ENCODE measurements around the gene FBXO8. TPM values are rescaled to one million over a fixed set of nuclear protein-coding genes. Genes with fewer than 3 reads are reported as not detected.

FBXO8 gene
- polyA plus RNA-seq, 2 of the 4 experiments (the other 2 are of a cell fraction): 10.3 to 19.5 TPM

- FAIRE-seq (no peak), DNase-seq (ENCODE audit: low read depth in 1 of 2, low spot score in 1 of 2) (no peak), ATAC-seq (no peak)
- Histone ChIP-seq H3K4me3 (no peak overlapping the region), H3K27ac (no peak overlapping the region), H3K9me3 (no peaks in the 10 kb centered on the region), H3K4me1 (no peaks in the 10 kb centered on the region), H3K4me2 (no peak overlapping the region)
- no peak for TF ChIP-seq SREBF2 (IDR thresholded peaks at IDR 0.05)
- POLR2A ChIA-PET: no interaction called here
- 73% methylated on average over 3 of the region's 3 CpGs for WGBS (ENCODE audit: missing lambda C conversion rate)
- CTCF ChIA-PET: no interaction called here
Measured at GRCh38 chr4:174207367-174207766, 76.1 kb downstream of the FBXO8 start.

- DNase-seq (ENCODE audit: low read depth in 1 of 2, low spot score in 1 of 2) (no peak), ATAC-seq (no peak), FAIRE-seq (no peak)
- H3K4me2 ChIP-seq: no peak overlapping the region
- H3K4me1 ChIP-seq: no peaks in the 10 kb centered on the region
- no peaks in the 10 kb centered on the region for H3K9me3 ChIP-seq
- ChIA-PET POLR2A (no interaction called here), CTCF (no interaction called here)
- no peak overlapping the region for H3K27ac ChIP-seq
- 80% methylated on average over 9 of the region's 9 CpGs for WGBS (ENCODE audit: missing lambda C conversion rate)
- TF ChIP-seq REST (IDR thresholded peaks at IDR 0.05): no peak
- TF ChIP-seq NPAS2 (CRISPR knock-in tag; IDR thresholded peaks at IDR 0.05; ENCODE audit: borderline replicate concordance): no peak
- no peak for TF ChIP-seq MAFK (IDR thresholded peaks at IDR 0.05; ENCODE audit: partially characterized antibody)
- TF ChIP-seq HOXA7 (CRISPR knock-in tag; IDR thresholded peaks at IDR 0.05): no peak
- no peak for TF ChIP-seq PHF8 (IDR thresholded peaks at IDR 0.05; ENCODE audit: borderline replicate concordance, low read depth)
- no peak for TF ChIP-seq RNF2 (IDR thresholded peaks at IDR 0.05; ENCODE audit: borderline replicate concordance, low read depth)
- TF ChIP-seq CTCF (IDR thresholded peaks at IDR 0.05): no peak
- TF ChIP-seq HOXB13 (CRISPR knock-in tag; IDR thresholded peaks at IDR 0.05; ENCODE audit: low read depth): no peak
- TF ChIP-seq JUNB (IDR thresholded peaks at IDR 0.05): no peak
- no peak for TF ChIP-seq FOSB (CRISPR knock-in tag; IDR thresholded peaks at IDR 0.05)
- TF ChIP-seq RARB (CRISPR knock-in tag; IDR thresholded peaks at IDR 0.05): no peak
- no peak for TF ChIP-seq EHF (CRISPR knock-in tag; IDR thresholded peaks at IDR 0.05)
- no peak overlapping the region for H3K4me3 ChIP-seq
Measured at GRCh38 chr4:174204164-174204831, 79.2 kb downstream of the FBXO8 start.

GRCh38 chr4:174201871-174202270, 81.6 kb downstream of the FBXO8 start:
- H3K9me3 ChIP-seq: no peaks in the 10 kb centered on the region
- no peak for DNase-seq (ENCODE audit: low read depth in 1 of 2, low spot score in 1 of 2)
- no peak for FAIRE-seq
- no peak overlapping the region for H3K4me3 ChIP-seq
- no peak overlapping the region for H3K27ac ChIP-seq
- no peak for ATAC-seq
- H3K4me1 ChIP-seq: 0 out of 3 replicates have a peak, but pooled peaks cover 3% of the 10 kb centered on the region
- CTCF ChIA-PET: no interaction called here
- 51% methylated on average over 2 of the region's 2 CpGs for WGBS (ENCODE audit: missing lambda C conversion rate)
- POLR2A ChIA-PET: no interaction called here
- no peak overlapping the region for H3K4me2 ChIP-seq
- no peak for TF ChIP-seq RAD21 (conservative IDR thresholded peaks at IDR 0.05 in 1 of 2, IDR thresholded peaks at IDR 0.05 in 1 of 2)
- TF ChIP-seq CBX2 (IDR thresholded peaks at IDR 0.05; ENCODE audit: borderline replicate concordance, low read depth): no peak
- TF ChIP-seq POLR2A (IDR thresholded peaks at IDR 0.05; ENCODE audit: low read length): no peak
- no peak for TF ChIP-seq JUN (IDR thresholded peaks at IDR 0.05)
- TF ChIP-seq KDM1A (IDR thresholded peaks at IDR 0.05; ENCODE audit: low read depth): no peak
- no peak for TF ChIP-seq TP53 (CRISPR knock-in tag; IDR thresholded peaks at IDR 0.05)
- TF ChIP-seq CHD2 (IDR thresholded peaks at IDR 0.05; ENCODE audit: low read length, partially characterized antibody): no peak
- no peak for TF ChIP-seq EP300 (IDR thresholded peaks at IDR 0.05)
- no peak for TF ChIP-seq RCOR1 (IDR thresholded peaks at IDR 0.05; ENCODE audit: low read depth, low read length)
- no peak for TF ChIP-seq CTCF (IDR thresholded peaks at IDR 0.05)
- no peak for TF ChIP-seq HOXA7 (CRISPR knock-in tag; IDR thresholded peaks at IDR 0.05)
- TF ChIP-seq CBX8 (IDR thresholded peaks at IDR 0.05): no peak
- TF ChIP-seq FOSL2 (IDR thresholded peaks at IDR 0.05): no peak
- no peak for TF ChIP-seq FOSL2 (CRISPR knock-in tag; IDR thresholded peaks at IDR 0.05)
- TF ChIP-seq CEBPB (IDR thresholded peaks at IDR 0.05): no peak
- TF ChIP-seq, protein P1, sequence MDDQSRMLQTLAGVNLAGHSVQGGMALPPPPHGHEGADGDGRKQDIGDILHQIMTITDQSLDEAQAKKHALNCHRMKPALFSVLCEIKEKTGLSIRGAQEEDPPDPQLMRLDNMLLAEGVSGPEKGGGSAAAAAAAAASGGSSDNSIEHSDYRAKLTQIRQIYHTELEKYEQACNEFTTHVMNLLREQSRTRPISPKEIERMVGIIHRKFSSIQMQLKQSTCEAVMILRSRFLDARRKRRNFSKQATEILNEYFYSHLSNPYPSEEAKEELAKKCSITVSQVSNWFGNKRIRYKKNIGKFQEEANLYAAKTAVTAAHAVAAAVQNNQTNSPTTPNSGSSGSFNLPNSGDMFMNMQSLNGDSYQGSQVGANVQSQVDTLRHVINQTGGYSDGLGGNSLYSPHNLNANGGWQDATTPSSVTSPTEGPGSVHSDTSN (IDR thresholded peaks at IDR 0.05): no peak
